HG02852 (cell line): ENCODE results near the gene KRT10.
"Not testable (repeated sequence)": the region's sequence is repeated elsewhere in the genome, so short reads cannot be mapped to it uniquely, and the experiment has no call there.

Experiments
- ATAC-seq: cut with Tn5 transposase; IDR thresholded peaks from one replicate; pipeline ENCODE4 v1.9.1; 2021; ENCODE audit warnings: mild to moderate bottlenecking, moderate library complexity; ENCODE audit not compliant: unreplicated experiment

Gene KRT10

GRCh38 chr17:40833882-40834281 lies 11.5 kb upstream of the KRT10 start:
- ATAC-seq = no peak

GRCh38 chr17:40832840-40833239 lies 10.4 kb upstream of the KRT10 start:
- no peak for ATAC-seq

GRCh38 chr17:40830085-40830776 lies 7.8 kb upstream of the KRT10 start:
- ATAC-seq = no peak

GRCh38 chr17:40828454-40829044 lies 6.1 kb upstream of the KRT10 start:
- no peak for ATAC-seq

- ATAC-seq = no peak
Observed at GRCh38 chr17:40827746-40828453, 5.5 kb upstream of the KRT10 start.

- ATAC-seq = no peak
Observed at GRCh38 chr17:40825599-40825998, 3.2 kb upstream of the KRT10 start.

GRCh38 chr17:40824015-40824832 lies 1.8 kb upstream of the KRT10 start:
- ATAC-seq = no peak

GRCh38 chr17:40821536-40821935 lies 878 bp downstream of the KRT10 start:
- ATAC-seq = no peak

GRCh38 chr17:40820228-40820838 lies 2.1 kb downstream of the KRT10 start:
- no peak for ATAC-seq

GRCh38 chr17:40819528-40820125 lies 2.8 kb downstream of the KRT10 start:
- no peak for ATAC-seq

- ATAC-seq = peak; percentile 74
Observed at GRCh38 chr17:40818733-40819527, 3.5 kb downstream of the KRT10 start.

- ATAC-seq = no peak
Observed at GRCh38 chr17:40818343-40818732, 4.1 kb downstream of the KRT10 start.

- no peak for ATAC-seq
Observed at GRCh38 chr17:40817103-40817682, 5.2 kb downstream of the KRT10 start.

- ATAC-seq = no peak
Observed at GRCh38 chr17:40816569-40816968, 5.8 kb downstream of the KRT10 start.

- ATAC-seq = no peak
Observed at GRCh38 chr17:40815381-40815780, 7.0 kb downstream of the KRT10 start.

GRCh38 chr17:40814657-40815056 lies 7.8 kb downstream of the KRT10 start:
- not testable (repeated sequence) for ATAC-seq

GRCh38 chr17:40813804-40814203 lies 8.6 kb downstream of the KRT10 start:
- no peak for ATAC-seq

GRCh38 chr17:40812639-40813038 lies 9.8 kb downstream of the KRT10 start:
- no peak for ATAC-seq

- no peak for ATAC-seq
Observed at GRCh38 chr17:40810494-40810893, 11.9 kb downstream of the KRT10 start.
